IMR-90 (cell line): Measurements from ENCODE around the gene SCN8A. TPM values are rescaled to one million over a fixed set of nuclear protein-coding genes. Genes with fewer than 3 reads are reported as not detected.

Experiments used
- ATAC-seq: fragments of 200-7000 bp; cut with Tn5 transposase; 2 replicates; pipeline ENCODE4 v1.9.1; 2020; ENCODE audit warnings: low read depth, mild to moderate bottlenecking, moderate library complexity
- BruUV-seq: library from RNA; stranded (reverse); fragments of 400-500 nt; replicated peaks from 2 replicates; lab custom pipeline; 2021; lab: Mats Ljungman, UMichigan
- CTCF ChIA-PET: fragments of 300-600 bp; formaldehyde crosslinking; extraction: SDS; loops from one replicate; lab custom pipeline; 2021; ENCODE audit warnings: antibody characterized with exemption; lab: Yijun Ruan, JAX
- POLR2A ChIA-PET: fragments of 300-600 bp; sonication (Branson Sonifier 250); formaldehyde crosslinking; loops from one replicate; lab custom pipeline; 2022; ENCODE audit warnings: antibody characterized with exemption; ENCODE audit not compliant: unreplicated experiment; lab: Charles Lee
- DNase-seq: peaks from one replicate; pipeline ENCODE4 v3.0.0; 2013
- H2AFZ ChIP-seq: replicated peaks from 2 replicates; pipeline ENCODE3; 2013; ENCODE audit warnings: low read length, mild to moderate bottlenecking; ENCODE audit not compliant: poor library complexity
- H2AK5ac ChIP-seq: 2 replicates; pipeline ENCODE4 v1.6.1; 2013; ENCODE audit warnings: low read depth, low read length, inconsistent platforms
- H2AK9ac ChIP-seq: replicated peaks from 2 replicates; pipeline ENCODE3; 2013; ENCODE audit warnings: mild to moderate bottlenecking, low read depth, low read length, moderate library complexity; ENCODE audit not compliant: poor library complexity
- H2BK120ac ChIP-seq: 2 replicates; pipeline ENCODE4 v1.6.1; 2013; ENCODE audit warnings: low read depth, low read length, inconsistent platforms
- H2BK15ac ChIP-seq: 3 replicates; pipeline ENCODE4 v1.6.1; 2013; ENCODE audit warnings: low read depth, low read length, inconsistent platforms
- H2BK20ac ChIP-seq: 2 replicates; pipeline ENCODE4 v1.6.1; 2013; ENCODE audit warnings: low read depth, mild to moderate bottlenecking, inconsistent platforms, low read length, moderate library complexity
- H2BK5ac ChIP-seq: 2 replicates; pipeline ENCODE4 v1.6.1; 2013; ENCODE audit warnings: mild to moderate bottlenecking, low read depth, low read length, inconsistent platforms; ENCODE audit not compliant: poor library complexity, severe bottlenecking
- H3K14ac ChIP-seq: replicated peaks from 2 replicates; pipeline ENCODE4 v1.6.1; 2013; ENCODE audit warnings: low read depth, low read length, inconsistent platforms
- H3K18ac ChIP-seq: 2 replicates; pipeline ENCODE4 v1.6.1; 2013; ENCODE audit warnings: low read depth, low read length, control low read depth
- H3K23ac ChIP-seq: 2 replicates; pipeline ENCODE4 v1.6.1; 2013; ENCODE audit warnings: low read depth, low read length, inconsistent platforms
- H3K27ac ChIP-seq: 2 replicates; pipeline ENCODE4 v1.5.1; 2013; ENCODE audit warnings: mild to moderate bottlenecking, control low read depth, low read length; ENCODE audit not compliant: insufficient read depth
- H3K27me3 ChIP-seq: 2 replicates; pipeline ENCODE4 v1.6.1; 2013; ENCODE audit warnings: low read length; ENCODE audit not compliant: control insufficient read depth, insufficient read depth
- H3K36me3 ChIP-seq: 2 replicates; pipeline ENCODE4 v1.6.1; 2013; ENCODE audit warnings: low read length, mixed read lengths; ENCODE audit not compliant: control insufficient read depth, insufficient read depth
- H3K4ac ChIP-seq: 2 replicates; pipeline ENCODE4 v1.6.1; 2013; ENCODE audit warnings: low read depth, low read length, inconsistent platforms
- H3K4me1 ChIP-seq: 2 replicates; pipeline ENCODE4 v1.6.1; 2013; ENCODE audit warnings: low read length, mixed read lengths; ENCODE audit not compliant: control insufficient read depth, insufficient read depth
- H3K4me2 ChIP-seq: 2 replicates; pipeline ENCODE4 v1.6.1; 2013; ENCODE audit warnings: low read depth, mild to moderate bottlenecking, control low read depth, low read length, moderate library complexity
- H3K4me3 ChIP-seq: 2 replicates; pipeline ENCODE4 v1.5.1; 2013; ENCODE audit warnings: low read depth, mild to moderate bottlenecking, control low read depth, low read length, moderate library complexity; ENCODE audit not compliant: insufficient read depth
- H3K56ac ChIP-seq: 2 replicates; pipeline ENCODE4 v1.6.1; 2013; ENCODE audit warnings: low read length, inconsistent platforms; ENCODE audit not compliant: insufficient read depth; ENCODE audit errors: extremely low read depth
- H3K79me1 ChIP-seq, 2 experiments: 2 replicates each; pipeline ENCODE4 v1.6.1; 2013; ENCODE audit warnings: low read length in 2 of 2, inconsistent platforms in 1 of 2, low read depth in 1 of 2
- H3K9ac ChIP-seq: 2 replicates; pipeline ENCODE4 v1.6.1; 2013; ENCODE audit warnings: low read depth, low read length, control low read depth
- H3K9me1 ChIP-seq: 2 replicates; pipeline ENCODE4 v1.6.1; 2013; ENCODE audit warnings: low read length, inconsistent platforms; ENCODE audit not compliant: insufficient read depth
- H3K9me3 ChIP-seq: 2 replicates; pipeline ENCODE4 v1.6.1; 2013; ENCODE audit warnings: low read length; ENCODE audit not compliant: control insufficient read depth, insufficient read depth
- H4K20me1 ChIP-seq: 2 replicates; pipeline ENCODE4 v1.6.1; 2013; ENCODE audit warnings: low read length, inconsistent platforms; ENCODE audit not compliant: insufficient read depth
- H4K5ac ChIP-seq: 2 replicates; pipeline ENCODE4 v1.6.1; 2013; ENCODE audit warnings: mild to moderate bottlenecking, low read depth, low read length, control low read depth
- H4K8ac ChIP-seq, 2 experiments: 2 replicates each; pipeline ENCODE4 v1.6.1; 2013; ENCODE audit warnings: low read depth in 2 of 2, low read length in 2 of 2, control low read depth in 1 of 2, inconsistent platforms in 1 of 2
- H4K91ac ChIP-seq: 2 replicates; pipeline ENCODE4 v1.6.1; 2013; ENCODE audit warnings: low read depth, low read length, inconsistent platforms; ENCODE audit not compliant: insufficient read depth
- BHLHE40 ChIP-seq: fragments of 150-350 bp; IDR thresholded peaks from 2 replicates; pipeline ENCODE4 v1.6.1; 2016; ENCODE audit warnings: mild to moderate bottlenecking, low read depth, low read length
- CHD1 ChIP-seq: IDR thresholded peaks from 2 replicates; pipeline ENCODE4 v1.6.1; 2012; ENCODE audit warnings: low read depth, low read length, improper control_type of control experiment
- ELK1 ChIP-seq: fragments of 150-350 bp; IDR thresholded peaks from 2 replicates; pipeline ENCODE4 v1.6.1; 2016; ENCODE audit warnings: low read depth, mild to moderate bottlenecking, low read length, moderate library complexity, borderline replicate concordance
- FOS ChIP-seq: fragments of 150-350 bp; IDR thresholded peaks from 2 replicates; pipeline ENCODE4 v1.6.1; 2016; ENCODE audit warnings: low read depth, low read length
- MAFK ChIP-seq: IDR thresholded peaks from 2 replicates; pipeline ENCODE4 v1.6.1; 2012; ENCODE audit warnings: low read depth, low read length, improper control_type of control experiment
- MAZ ChIP-seq: IDR thresholded peaks from 2 replicates; pipeline ENCODE4 v1.6.1; 2012; ENCODE audit warnings: low read depth, mild to moderate bottlenecking, low read length, improper control_type of control experiment, moderate library complexity, borderline replicate concordance
- NFE2L2 ChIP-seq: fragments of 150-350 bp; IDR thresholded peaks from 2 replicates; pipeline ENCODE4 v1.6.1; 2016; ENCODE audit warnings: low read depth, mild to moderate bottlenecking, low read length
- SMC3 ChIP-seq: fragments of 150-350 bp; IDR thresholded peaks from 2 replicates; pipeline ENCODE4 v1.6.1; 2016; ENCODE audit warnings: low read depth, mild to moderate bottlenecking, antibody characterized with exemption, low read length, moderate library complexity
- USF2 ChIP-seq: fragments of 150-350 bp; IDR thresholded peaks from 2 replicates; pipeline ENCODE4 v1.6.1; 2017; ENCODE audit warnings: mild to moderate bottlenecking, antibody characterized with exemption, low read length, low read depth
- dilution Hi-C: fragments of 300-500 bp; cut with HindIII; formaldehyde crosslinking; loops from one replicate; pipeline ENCODE4 v1.14.3; 2018; ENCODE audit warnings: low sequenced_read_pairs; ENCODE audit not compliant: unreplicated experiment
- in situ Hi-C: fragments of 300-500 bp; cut with MboI; formaldehyde crosslinking; loops from 3 replicates; pipeline ENCODE4 v1.14.3; 2019; ENCODE audit warnings: low sequenced_read_pairs, inconsistent platforms, mixed read lengths
- intact Hi-C: fragments of 100-400 bp; cut with micrococcal nuclease; formaldehyde crosslinking; loops from 2 replicates; pipeline ENCODE4 v1.10.0; 2022
- polyA plus RNA-seq, 3 experiments: library from polyadenylated mRNA; depleted of rRNA; stranded (reverse); fragments of >200 nt; gene quantifications; 2 replicates each; pipeline ENCODE4 v1.2.3, GENCODE V29; 2012; ENCODE audit warnings: low replicate concordance in 1 of 3
- total RNA-seq: library from RNA; depleted of rRNA; stranded (reverse); fragments of >200 nt; gene quantifications from 2 replicates; pipeline ENCODE4 v1.2.3, GENCODE V29; 2012

The SCN8A gene
- total and polyA plus RNA-seq, 2 of the 4 experiments (the other 2 are of a cell fraction) = 6.9 to 19.7 TPM

GRCh38 chr12:51759695-51760094 is 168.7 kb downstream of the SCN8A start:
- Histone ChIP-seq H3K4ac (no peak overlapping the region), H3K4me3 (no peak overlapping the region), H3K27ac (no peak overlapping the region), H2AK5ac (no peak overlapping the region), H4K8ac (no peak overlapping the region), H4K20me1 (no peaks in the 10 kb centered on the region), H3K4me2 (no peak overlapping the region), H4K5ac (no peak overlapping the region), H2AK9ac (no peak overlapping the region), H3K23ac (no peak overlapping the region), H4K91ac (no peak overlapping the region), H2BK15ac (no peak overlapping the region), H3K56ac (no peak overlapping the region), H2BK5ac (no peak overlapping the region), H3K4me1 (no peaks in the 10 kb centered on the region; the same call in 1 of the 2 replicates), H3K79me1 (no peaks in the 10 kb centered on the region; a peak in 1 of 4 replicates), H2BK120ac (no peak overlapping the region), H2AFZ (no peak overlapping the region), H3K14ac (no peak overlapping the region; the same call in 1 of the 2 replicates), H3K27me3 (no peaks in the 10 kb centered on the region), H3K9me1 (peaks cover 2% of the 10 kb centered on the region; the same call in 1 of the 2 replicates), H3K18ac (no peak overlapping the region; the same call in 1 of the 2 replicates), H3K9ac (no peak overlapping the region), H3K36me3 (no peaks in the 10 kb centered on the region), H2BK20ac (no peak overlapping the region), H3K9me3 (no peaks in the 10 kb centered on the region)
- CTCF ChIA-PET = no interaction called here
- in situ Hi-C loops (no loop called here), intact Hi-C loops (no loop called here), dilution Hi-C loops (no loop called here)
- DNase-seq (no peak), ATAC-seq (no peak)
- POLR2A ChIA-PET = no interaction called here
- no TSS peak for BruUV-seq
- TF ChIP-seq MAFK = no peak
- TF ChIP-seq USF2 = no peak
- no peak for TF ChIP-seq BHLHE40
- no peak for TF ChIP-seq MAZ
- no peak for TF ChIP-seq FOS
- no peak for TF ChIP-seq ELK1
- TF ChIP-seq NFE2L2 = no peak
- TF ChIP-seq SMC3 = no peak
- TF ChIP-seq CHD1 = no peak
